Caco-2 (cell line): ENCODE measurements around the gene NOX5. TPM values are rescaled to one million over a fixed set of nuclear protein-coding genes. Genes with fewer than 3 reads are reported as not detected.

ENCODE experiments used
- BruUV-seq: library from RNA; stranded (reverse); fragments of 400-500 nt; replicated peaks from 2 replicates; lab custom pipeline; 2021; lab: Mats Ljungman, UMichigan
- CTCF ChIA-PET: fragments of 300-600 bp; sonication (Branson Sonifier 250); formaldehyde crosslinking; loops from one replicate; lab custom pipeline; 2022; ENCODE audit warnings: antibody characterized with exemption; lab: Charles Lee
- POLR2A ChIA-PET: fragments of 300-600 bp; sonication (Branson Sonifier 250); formaldehyde crosslinking; loops from one replicate; lab custom pipeline; 2022; ENCODE audit warnings: antibody characterized with exemption; lab: Charles Lee
- DNase-seq, 2 experiments: peaks; one replicate each; pipeline versions ENCODE4 v3.0.0 to v3.0.0-alpha.2; 2020 to 2022
- H3K27me3 ChIP-seq: replicated peaks from 2 replicates; pipeline ENCODE4 v1.6.0; 2011; ENCODE audit warnings: low read length; ENCODE audit not compliant: control insufficient read depth, insufficient read depth
- H3K36me3 ChIP-seq: 2 replicates; pipeline ENCODE4 v1.5.1; 2011; ENCODE audit warnings: low read length; ENCODE audit not compliant: control insufficient read depth, insufficient read depth
- H3K4me1 ChIP-seq: fragments of 250-450 bp; sonication (Bioruptor Pico); 2 replicates; pipeline ENCODE4 v1.5.1; 2020; ENCODE audit warnings: mild to moderate bottlenecking
- H3K4me3 ChIP-seq: 2 replicates; pipeline ENCODE4 v1.5.1; 2011; ENCODE audit warnings: low read depth, mild to moderate bottlenecking, control low read depth, low read length
- H3K9me3 ChIP-seq: fragments of 250-450 bp; sonication (Bioruptor Pico); 2 replicates; pipeline ENCODE4 v1.5.1; 2020; ENCODE audit warnings: mild to moderate bottlenecking, moderate library complexity
- H3K27ac Mint-ChIP-seq: one replicate; pipeline ENCODE4 v1.8.0; 2022; ENCODE audit warnings: mixed read lengths; ENCODE audit not compliant: unreplicated experiment
- H3K27me3 Mint-ChIP-seq: one replicate; pipeline ENCODE4 v1.8.0; 2022; ENCODE audit warnings: mixed read lengths; ENCODE audit not compliant: insufficient read depth, unreplicated experiment
- H3K36me3 Mint-ChIP-seq: one replicate; pipeline ENCODE4 v1.8.0; 2022; ENCODE audit warnings: mild to moderate bottlenecking, mixed read lengths; ENCODE audit not compliant: insufficient read depth, unreplicated experiment
- H3K4me1 Mint-ChIP-seq: one replicate; pipeline ENCODE4 v1.8.0; 2022; ENCODE audit warnings: low read depth, mixed read lengths; ENCODE audit not compliant: unreplicated experiment
- H3K4me3 Mint-ChIP-seq: one replicate; pipeline ENCODE4 v1.8.0; 2022; ENCODE audit warnings: mild to moderate bottlenecking, moderate library complexity, mixed read lengths; ENCODE audit not compliant: unreplicated experiment
- H3K9me3 Mint-ChIP-seq: one replicate; pipeline ENCODE4 v1.8.0; 2022; ENCODE audit warnings: mixed read lengths; ENCODE audit not compliant: unreplicated experiment
- intact Hi-C: fragments of 100-400 bp; cut with micrococcal nuclease; formaldehyde crosslinking; loops from one replicate; pipeline ENCODE4 v1.10.0; 2022; ENCODE audit not compliant: unreplicated experiment
- total RNA-seq: library from RNA; stranded (reverse); gene quantifications from 2 replicates; pipeline ENCODE4 v1.2.3, GENCODE V29; 2022
- TF ChIP-seq, protein P1 (sequence below), 2 experiments: fragments of 200-600 bp in 1 of 2; IDR thresholded peaks; 1 replicate in 1 of 2; 2 replicates in 1 of 2; pipeline versions ENCODE4 v1.5.1 to v1.8.0; 2011 to 2022; ENCODE audit warnings: antibody characterized with exemption in 1 of 2, control low read depth in 1 of 2, inconsistent platforms in 1 of 2, low read depth in 1 of 2, low read length in 1 of 2, mild to moderate bottlenecking in 1 of 2, moderate library complexity in 1 of 2; ENCODE audit not compliant: insufficient read depth in 1 of 2, severe bottlenecking in 1 of 2, unreplicated experiment in 1 of 2

Gene NOX5
- total RNA-seq, 1 experiment from 2014 or later, result 0.05 TPM

DNA sequence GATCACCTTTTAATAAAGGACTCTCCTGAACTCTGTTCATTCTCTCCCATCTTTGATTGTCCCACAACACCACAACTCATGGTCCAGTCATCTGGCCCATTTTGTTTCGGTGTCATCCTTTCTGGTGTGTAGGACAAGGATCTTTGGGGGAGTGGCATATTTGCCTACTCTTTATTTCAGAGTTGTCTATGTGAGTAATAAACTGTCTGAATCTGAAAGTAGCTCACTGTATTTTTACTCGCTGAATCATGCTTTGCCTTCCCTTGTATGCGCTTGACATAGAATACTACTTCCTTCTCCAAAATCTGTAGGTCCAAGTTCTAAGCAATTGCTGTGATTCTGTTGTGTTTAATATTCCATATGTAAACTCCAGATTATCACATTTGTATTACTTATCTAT is 29.9 kb upstream of the NOX5 start:
- no peaks in the 10 kb centered on the region for H3K27me3 Mint-ChIP-seq
- TF ChIP-seq, protein P1, sequence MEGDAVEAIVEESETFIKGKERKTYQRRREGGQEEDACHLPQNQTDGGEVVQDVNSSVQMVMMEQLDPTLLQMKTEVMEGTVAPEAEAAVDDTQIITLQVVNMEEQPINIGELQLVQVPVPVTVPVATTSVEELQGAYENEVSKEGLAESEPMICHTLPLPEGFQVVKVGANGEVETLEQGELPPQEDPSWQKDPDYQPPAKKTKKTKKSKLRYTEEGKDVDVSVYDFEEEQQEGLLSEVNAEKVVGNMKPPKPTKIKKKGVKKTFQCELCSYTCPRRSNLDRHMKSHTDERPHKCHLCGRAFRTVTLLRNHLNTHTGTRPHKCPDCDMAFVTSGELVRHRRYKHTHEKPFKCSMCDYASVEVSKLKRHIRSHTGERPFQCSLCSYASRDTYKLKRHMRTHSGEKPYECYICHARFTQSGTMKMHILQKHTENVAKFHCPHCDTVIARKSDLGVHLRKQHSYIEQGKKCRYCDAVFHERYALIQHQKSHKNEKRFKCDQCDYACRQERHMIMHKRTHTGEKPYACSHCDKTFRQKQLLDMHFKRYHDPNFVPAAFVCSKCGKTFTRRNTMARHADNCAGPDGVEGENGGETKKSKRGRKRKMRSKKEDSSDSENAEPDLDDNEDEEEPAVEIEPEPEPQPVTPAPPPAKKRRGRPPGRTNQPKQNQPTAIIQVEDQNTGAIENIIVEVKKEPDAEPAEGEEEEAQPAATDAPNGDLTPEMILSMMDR (IDR thresholded peaks at IDR 0.05; ENCODE audit: insufficient read depth in 1 of 2, low read depth in 1 of 2, low read length in 1 of 2, severe bottlenecking in 1 of 2, unreplicated experiment in 1 of 2), result no peak
- POLR2A ChIA-PET, result no interaction called here
- intact Hi-C loops, result no loop called here
- H3K4me3 Mint-ChIP-seq, result no peak overlapping the region
- no peak for DNase-seq
- H3K27ac Mint-ChIP-seq, result no peak overlapping the region
- no peaks in the 10 kb centered on the region for H3K36me3 Mint-ChIP-seq
- BruUV-seq, result no TSS peak
- Histone ChIP-seq H3K27me3 (no peaks in the 10 kb centered on the region), H3K9me3 (no peaks in the 10 kb centered on the region), H3K36me3 (no peaks in the 10 kb centered on the region), H3K4me1 (peaks cover 24% of the 10 kb centered on the region), H3K4me3 (no peak overlapping the region)
- no peaks in the 10 kb centered on the region for H3K9me3 Mint-ChIP-seq
- peaks cover 11% of the 10 kb centered on the region for H3K4me1 Mint-ChIP-seq
- CTCF ChIA-PET, result interaction anchor here (1.0 kb wide), 1 partner anchor 10 kb away, joined by 3 read pairs; no protein-coding TSS in a partner anchor

DNA sequence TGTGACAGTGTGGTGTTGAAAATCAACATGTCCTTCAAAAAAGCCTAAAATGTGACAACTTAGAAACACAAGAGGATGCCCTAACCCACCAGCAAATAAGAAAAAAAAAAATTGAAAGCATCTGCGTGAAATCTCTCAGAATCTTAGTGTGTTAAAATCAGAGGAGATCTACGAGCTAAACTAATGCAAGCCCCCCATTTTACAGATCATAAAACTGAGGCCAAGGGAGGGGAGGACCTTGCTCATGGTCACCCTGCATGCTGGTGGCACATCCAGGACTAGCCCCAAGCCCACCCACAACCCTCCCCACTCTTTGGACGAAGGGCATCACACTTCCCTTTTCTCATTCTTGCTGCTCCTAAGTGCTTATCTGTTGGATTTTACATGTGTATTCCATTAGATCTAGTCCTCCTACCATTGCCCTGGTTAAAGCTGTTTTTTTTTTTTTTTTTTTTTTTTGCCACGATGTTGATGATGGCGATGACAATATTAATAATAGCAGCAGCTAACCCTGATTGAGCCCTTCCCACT is 29.1 kb upstream of the NOX5 start:
- DNase-seq, result no peak
- ChIA-PET CTCF (interaction anchor here (0.7 kb wide), 1 partner anchor 327 kb away, joined by 4 read pairs; no protein-coding TSS in a partner anchor), POLR2A (no interaction called here)
- TF ChIP-seq, protein P1 (IDR thresholded peaks at IDR 0.05; ENCODE audit: insufficient read depth in 1 of 2, low read depth in 1 of 2, low read length in 1 of 2, severe bottlenecking in 1 of 2, unreplicated experiment in 1 of 2), result no peak
- H3K27me3 Mint-ChIP-seq, result no peaks in the 10 kb centered on the region
- Histone ChIP-seq H3K4me1 (peaks cover 25% of the 10 kb centered on the region), H3K9me3 (no peaks in the 10 kb centered on the region), H3K36me3 (no peaks in the 10 kb centered on the region), H3K27me3 (no peaks in the 10 kb centered on the region), H3K4me3 (no peak overlapping the region)
- no peak overlapping the region for H3K27ac Mint-ChIP-seq
- H3K36me3 Mint-ChIP-seq, result no peaks in the 10 kb centered on the region
- no TSS peak for BruUV-seq
- no peak overlapping the region for H3K4me3 Mint-ChIP-seq
- no peaks in the 10 kb centered on the region for H3K9me3 Mint-ChIP-seq
- intact Hi-C loops, result no loop called here
- H3K4me1 Mint-ChIP-seq, result peaks cover 11% of the 10 kb centered on the region

DNA sequence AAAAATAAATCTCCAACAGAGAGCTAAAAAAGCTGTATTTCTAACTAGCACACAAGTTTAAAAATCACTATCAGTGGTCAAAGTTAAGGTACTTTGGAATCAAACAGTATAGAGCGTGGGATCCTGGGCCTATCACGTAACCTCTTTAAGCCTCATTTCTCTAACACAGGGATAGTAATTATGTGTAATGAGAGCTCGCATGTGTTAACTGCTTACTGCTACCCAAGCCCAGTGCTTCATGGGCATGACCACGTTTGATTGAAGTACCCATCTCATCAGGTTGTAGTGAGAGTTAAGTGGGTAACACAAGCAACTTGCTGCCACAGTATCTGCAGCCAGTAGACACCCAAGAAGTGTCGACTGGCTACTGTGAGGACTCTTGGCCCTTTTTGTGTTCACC is 28.2 kb upstream of the NOX5 start:
- H3K9me3 Mint-ChIP-seq, result no peaks in the 10 kb centered on the region
- H3K27me3 ChIP-seq, result no peaks in the 10 kb centered on the region
- CTCF ChIA-PET, result interaction anchor here (0.7 kb wide), 1 partner anchor 328 kb away, joined by 4 read pairs; no protein-coding TSS in a partner anchor
- POLR2A ChIA-PET, result no interaction called here
- no peaks in the 10 kb centered on the region for H3K27me3 Mint-ChIP-seq
- no peak for DNase-seq
- H3K4me1 ChIP-seq, result peaks cover 34% of the 10 kb centered on the region
- BruUV-seq, result no TSS peak
- no peaks in the 10 kb centered on the region for H3K36me3 ChIP-seq
- H3K4me3 ChIP-seq, result no peak overlapping the region
- TF ChIP-seq, protein P1 (IDR thresholded peaks at IDR 0.05; ENCODE audit: insufficient read depth in 1 of 2, low read depth in 1 of 2, low read length in 1 of 2, severe bottlenecking in 1 of 2, unreplicated experiment in 1 of 2), result no peak
- H3K9me3 ChIP-seq, result no peaks in the 10 kb centered on the region; the same call in 1 of the 2 replicates
- no peaks in the 10 kb centered on the region for H3K36me3 Mint-ChIP-seq
- H3K27ac Mint-ChIP-seq, result no peak overlapping the region
- peaks cover 12% of the 10 kb centered on the region for H3K4me1 Mint-ChIP-seq
- intact Hi-C loops, result no loop called here
- no peak overlapping the region for H3K4me3 Mint-ChIP-seq
